RWPE2 (cell line): ENCODE measurements around the gene CRIM1.

Source experiments
- ATAC-seq: fragments of 200-7000 bp; cut with Tn5 transposase; 3 replicates; pipeline ENCODE4 v1.9.1; 2021; ENCODE audit warnings: low read depth
- DNase-seq: peaks from one replicate; pipeline ENCODE4 v3.0.0-alpha.2; 2020; ENCODE audit warnings: low spot score
- H3K27ac ChIP-seq: fragments of 450-650 bp; 2 replicates; pipeline ENCODE4 v1.5.1; 2017; ENCODE audit warnings: mild to moderate bottlenecking; ENCODE audit not compliant: poor library complexity, severe bottlenecking
- H3K27me3 ChIP-seq: fragments of 250-450 bp; sonication (Bioruptor Pico); 2 replicates; pipeline ENCODE4 v1.5.1; 2021; ENCODE audit warnings: mild to moderate bottlenecking, moderate library complexity; ENCODE audit not compliant: insufficient read depth, poor library complexity, severe bottlenecking
- H3K36me3 ChIP-seq: fragments of 250-450 bp; sonication (Bioruptor Pico); 2 replicates; pipeline ENCODE4 v1.5.1; 2020; ENCODE audit warnings: low read depth, mild to moderate bottlenecking, moderate library complexity
- H3K4me1 ChIP-seq: fragments of 250-450 bp; sonication (Bioruptor Pico); 2 replicates; pipeline ENCODE4 v1.5.1; 2021; ENCODE audit warnings: mild to moderate bottlenecking, moderate library complexity; ENCODE audit not compliant: insufficient read depth, poor library complexity, severe bottlenecking
- H3K4me3 ChIP-seq: fragments of 250-450 bp; sonication (Bioruptor Pico); 2 replicates; pipeline ENCODE4 v1.5.1; 2021; ENCODE audit warnings: mild to moderate bottlenecking, moderate library complexity; ENCODE audit not compliant: severe bottlenecking
- H3K9me3 ChIP-seq: fragments of 250-450 bp; sonication (Bioruptor Pico); 2 replicates; pipeline ENCODE4 v1.5.1; 2021; ENCODE audit warnings: mild to moderate bottlenecking, moderate library complexity; ENCODE audit not compliant: severe bottlenecking
- TF ChIP-seq, protein P1 (sequence below): fragments of 450-650 bp; IDR thresholded peaks from one replicate; pipeline ENCODE4 v1.5.1; 2017; ENCODE audit warnings: mild to moderate bottlenecking, moderate library complexity; ENCODE audit not compliant: poor library complexity, severe bottlenecking

Gene CRIM1

GRCh38 chr2:36587101-36587500 is 231.5 kb downstream of the CRIM1 start:
- no peak for ATAC-seq

DNA sequence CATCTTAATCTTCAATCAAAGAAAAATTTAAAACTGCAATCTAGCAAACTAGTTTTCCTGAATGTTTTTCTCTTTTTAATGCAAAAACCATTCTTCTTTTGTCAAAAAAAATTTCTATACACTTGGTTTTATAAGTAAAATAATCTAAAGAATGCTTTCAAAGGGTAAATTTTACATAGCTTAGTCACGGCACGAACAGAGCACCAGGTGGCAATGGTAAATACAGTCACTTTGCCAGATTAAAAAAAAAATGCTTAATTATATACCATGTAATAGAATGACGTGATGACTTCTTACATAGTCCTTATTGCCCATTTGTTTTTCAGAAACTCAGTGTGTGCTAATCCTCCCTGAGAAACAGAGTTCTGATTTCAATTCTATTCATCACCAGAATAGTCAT is 232.0 kb downstream of the CRIM1 start:
- no peak overlapping the region for H3K27ac ChIP-seq
- no peaks in the 10 kb centered on the region for H3K4me1 ChIP-seq
- TF ChIP-seq, protein P1, sequence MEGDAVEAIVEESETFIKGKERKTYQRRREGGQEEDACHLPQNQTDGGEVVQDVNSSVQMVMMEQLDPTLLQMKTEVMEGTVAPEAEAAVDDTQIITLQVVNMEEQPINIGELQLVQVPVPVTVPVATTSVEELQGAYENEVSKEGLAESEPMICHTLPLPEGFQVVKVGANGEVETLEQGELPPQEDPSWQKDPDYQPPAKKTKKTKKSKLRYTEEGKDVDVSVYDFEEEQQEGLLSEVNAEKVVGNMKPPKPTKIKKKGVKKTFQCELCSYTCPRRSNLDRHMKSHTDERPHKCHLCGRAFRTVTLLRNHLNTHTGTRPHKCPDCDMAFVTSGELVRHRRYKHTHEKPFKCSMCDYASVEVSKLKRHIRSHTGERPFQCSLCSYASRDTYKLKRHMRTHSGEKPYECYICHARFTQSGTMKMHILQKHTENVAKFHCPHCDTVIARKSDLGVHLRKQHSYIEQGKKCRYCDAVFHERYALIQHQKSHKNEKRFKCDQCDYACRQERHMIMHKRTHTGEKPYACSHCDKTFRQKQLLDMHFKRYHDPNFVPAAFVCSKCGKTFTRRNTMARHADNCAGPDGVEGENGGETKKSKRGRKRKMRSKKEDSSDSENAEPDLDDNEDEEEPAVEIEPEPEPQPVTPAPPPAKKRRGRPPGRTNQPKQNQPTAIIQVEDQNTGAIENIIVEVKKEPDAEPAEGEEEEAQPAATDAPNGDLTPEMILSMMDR = no peak
- H3K36me3 ChIP-seq = peaks cover 74% of the 10 kb centered on the region
- no peaks in the 10 kb centered on the region for H3K9me3 ChIP-seq
- no peak for ATAC-seq
- no peak for DNase-seq
- H3K27me3 ChIP-seq = no peaks in the 10 kb centered on the region
- H3K4me3 ChIP-seq = no peak overlapping the region

More at GRCh38 chr2:36587101-36587500, 231.5 kb downstream of the CRIM1 start:
- DNase-seq = no peak
- TF ChIP-seq, protein P1 = no peak
- Histone ChIP-seq H3K27me3 (no peaks in the 10 kb centered on the region), H3K4me1 (no peaks in the 10 kb centered on the region), H3K36me3 (peaks cover 78% of the 10 kb centered on the region), H3K4me3 (no peak overlapping the region), H3K27ac (no peak overlapping the region), H3K9me3 (no peaks in the 10 kb centered on the region)

- H3K36me3 ChIP-seq = peaks cover 58% of the 10 kb centered on the region
- H3K4me3 ChIP-seq = no peak overlapping the region
- ATAC-seq (no peak), DNase-seq (no peak)
- H3K4me1 ChIP-seq = no peaks in the 10 kb centered on the region
- TF ChIP-seq, protein P1 = no peak
- no peaks in the 10 kb centered on the region for H3K9me3 ChIP-seq
- no peaks in the 10 kb centered on the region for H3K27me3 ChIP-seq
- no peak overlapping the region for H3K27ac ChIP-seq
Measured at GRCh38 chr2:36589230-36589630, 233.7 kb downstream of the CRIM1 start.

GRCh38 chr2:36594849-36595248 is 239.3 kb downstream of the CRIM1 start:
- Histone ChIP-seq H3K27ac (no peak overlapping the region), H3K9me3 (no peaks in the 10 kb centered on the region), H3K36me3 (peaks cover 27% of the 10 kb centered on the region), H3K27me3 (no peaks in the 10 kb centered on the region), H3K4me3 (no peak overlapping the region), H3K4me1 (peaks cover 4% of the 10 kb centered on the region)
- ATAC-seq = no peak
- TF ChIP-seq, protein P1 = no peak
- DNase-seq = no peak

- H3K4me1 ChIP-seq = peaks cover 4% of the 10 kb centered on the region
- H3K9me3 ChIP-seq = no peaks in the 10 kb centered on the region
- ATAC-seq (no peak), DNase-seq (no peak)
- peaks cover 13% of the 10 kb centered on the region for H3K36me3 ChIP-seq
- no peak overlapping the region for H3K27ac ChIP-seq
- H3K4me3 ChIP-seq = no peak overlapping the region
- TF ChIP-seq, protein P1 = no peak
- no peaks in the 10 kb centered on the region for H3K27me3 ChIP-seq
Measured at GRCh38 chr2:36596397-36596796, 240.8 kb downstream of the CRIM1 start.
